HG03558 (cell line): ENCODE measurements around the gene KDM5A.
"Not testable (repeated sequence)": the region's sequence is repeated elsewhere in the genome, so short reads cannot be mapped to it uniquely, and the experiment has no call there.

Source experiments
- ATAC-seq: cut with Tn5 transposase; IDR thresholded peaks from one replicate; pipeline ENCODE4 v1.9.1; 2021; ENCODE audit warnings: moderate number of reproducible peaks; ENCODE audit not compliant: unreplicated experiment; ENCODE audit errors: extremely low read depth

Gene KDM5A

DNA sequence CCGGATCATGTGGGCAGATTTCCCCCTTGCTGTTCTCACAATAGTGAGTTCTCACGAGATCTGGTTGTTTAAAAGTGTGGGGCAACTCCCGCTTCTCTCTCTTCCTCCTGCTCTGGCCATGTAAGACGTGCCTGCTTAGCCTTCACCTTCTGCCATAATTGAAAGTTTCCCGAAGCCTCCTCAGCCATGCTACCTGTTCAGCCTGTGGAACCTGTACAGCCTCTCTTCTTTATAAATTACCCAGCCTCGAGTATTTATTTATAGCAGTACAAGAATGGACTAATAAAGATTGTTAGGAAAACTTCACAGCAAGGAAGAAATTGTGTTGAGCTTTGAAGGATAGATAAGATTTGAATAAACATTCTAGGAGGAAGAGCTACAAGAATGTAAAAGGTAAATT lies 52.1 kb downstream of the KDM5A start:
- ATAC-seq, result no peak

- ATAC-seq, result no peak
Observed at GRCh38 chr12:334125-334524, 55.0 kb downstream of the KDM5A start.

GRCh38 chr12:332581-333205 lies 56.4 kb downstream of the KDM5A start:
- no peak for ATAC-seq

DNA sequence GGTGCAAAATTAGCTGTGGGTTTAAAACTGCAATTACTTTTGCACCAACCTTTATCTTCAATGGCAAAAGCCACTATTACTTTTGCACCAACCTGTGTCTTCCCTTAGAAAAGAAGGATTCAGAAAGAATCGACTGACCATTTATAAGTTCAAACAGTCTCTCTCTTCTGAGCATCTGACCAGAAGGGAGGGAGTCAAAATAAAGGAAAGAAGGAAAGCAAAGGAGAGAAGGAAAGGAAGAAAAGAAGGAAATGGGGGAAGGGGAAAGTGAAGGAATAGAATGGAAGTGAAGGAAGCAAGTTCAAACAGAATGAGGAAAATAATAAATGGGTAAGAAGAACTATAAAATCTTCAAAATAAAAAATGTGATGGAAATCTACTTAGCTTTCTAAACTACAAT lies 57.8 kb downstream of the KDM5A start:
- ATAC-seq, result no peak

DNA sequence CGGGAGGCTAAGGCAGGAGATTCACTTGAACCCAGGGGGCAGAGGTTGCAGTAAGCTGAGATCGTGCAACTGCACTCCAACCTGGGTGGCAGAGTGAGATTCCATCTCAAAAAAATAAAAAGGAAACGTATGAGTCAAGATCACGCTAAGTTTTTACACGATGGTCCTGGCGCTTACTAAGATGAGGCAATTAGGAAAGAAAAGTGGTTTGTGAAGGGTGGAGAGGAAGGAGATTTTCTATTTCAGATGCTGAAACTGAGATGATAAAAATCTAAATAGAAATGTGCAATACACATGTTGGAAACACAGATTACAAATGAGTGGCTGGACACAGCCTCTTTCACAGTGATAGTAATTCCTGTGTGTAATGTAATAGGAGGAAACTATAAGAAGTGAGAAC lies 63.2 kb downstream of the KDM5A start:
- no peak for ATAC-seq

GRCh38 chr12:323507-323906 lies 65.6 kb downstream of the KDM5A start:
- no peak for ATAC-seq

DNA sequence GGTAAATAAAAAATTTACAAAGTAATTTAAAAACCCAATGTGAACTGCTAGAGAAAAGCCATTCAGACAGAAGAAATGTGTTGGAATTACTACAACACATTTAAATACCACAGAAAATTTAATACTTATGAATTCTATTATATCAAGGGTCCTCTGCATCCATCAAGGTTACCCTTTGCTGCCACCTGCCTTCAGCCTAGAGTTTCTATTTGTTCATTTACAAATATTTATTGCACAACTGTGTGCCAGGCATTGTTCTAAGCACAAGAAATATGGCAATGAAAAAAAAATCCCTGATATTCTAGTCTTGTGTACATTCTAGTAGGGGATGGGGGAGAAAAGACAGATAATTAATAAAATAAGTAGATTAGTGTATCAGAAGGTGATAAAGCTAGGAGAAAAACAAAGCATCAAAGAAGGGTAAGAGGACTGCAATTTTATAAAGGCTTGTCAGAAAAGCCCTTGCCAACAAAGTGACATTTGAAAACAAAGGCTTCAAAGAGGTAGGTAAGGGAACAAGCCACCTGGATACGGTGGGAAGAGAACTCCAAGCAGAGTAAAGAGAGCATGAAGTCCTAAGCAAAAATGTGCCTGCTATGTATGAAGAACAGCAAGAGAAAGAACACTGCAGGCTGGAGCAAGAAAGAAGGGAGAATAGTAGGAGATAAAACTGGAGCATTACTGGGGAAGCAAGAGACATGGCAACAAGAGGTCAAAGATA lies 67.4 kb downstream of the KDM5A start:
- ATAC-seq, result no peak

DNA sequence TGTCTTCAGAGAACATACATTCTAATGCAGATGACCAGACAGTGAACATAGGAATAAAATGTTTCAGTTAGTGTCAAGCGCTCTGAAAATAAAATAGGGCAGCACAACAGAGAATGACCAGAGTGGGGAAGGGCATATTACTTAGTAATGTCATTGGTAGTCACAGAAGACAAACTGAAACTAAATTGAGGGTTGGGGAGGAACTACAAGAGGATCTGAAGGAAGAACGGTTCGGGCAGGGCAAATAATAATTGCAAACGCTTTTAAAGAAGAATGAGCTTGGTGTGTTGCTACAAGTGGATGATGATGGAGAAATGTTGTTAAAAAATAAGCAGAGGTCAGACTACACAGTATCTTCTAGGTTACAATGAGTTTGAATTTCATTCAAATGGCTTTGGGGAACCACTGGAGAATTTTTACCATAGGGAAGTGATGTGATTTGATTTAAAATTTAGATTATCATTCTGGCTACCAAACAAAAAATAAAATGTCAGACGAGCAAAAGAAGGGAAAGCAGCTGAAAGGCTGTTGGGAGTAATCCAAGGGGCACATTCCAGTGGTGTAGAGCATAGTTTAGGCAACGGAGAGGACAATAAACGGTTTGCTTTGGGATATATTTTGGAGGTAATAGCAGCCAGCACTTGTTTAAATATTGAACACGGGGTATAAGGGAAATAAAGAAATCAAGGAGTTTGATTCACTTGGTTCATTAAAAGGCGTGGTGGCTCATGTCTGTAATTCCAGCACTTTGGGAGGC lies 70.2 kb downstream of the KDM5A start:
- no peak for ATAC-seq

GRCh38 chr12:308511-308910 lies 80.6 kb downstream of the KDM5A start:
- no peak for ATAC-seq

GRCh38 chr12:307406-307805 lies 81.7 kb downstream of the KDM5A start:
- no peak for ATAC-seq

DNA sequence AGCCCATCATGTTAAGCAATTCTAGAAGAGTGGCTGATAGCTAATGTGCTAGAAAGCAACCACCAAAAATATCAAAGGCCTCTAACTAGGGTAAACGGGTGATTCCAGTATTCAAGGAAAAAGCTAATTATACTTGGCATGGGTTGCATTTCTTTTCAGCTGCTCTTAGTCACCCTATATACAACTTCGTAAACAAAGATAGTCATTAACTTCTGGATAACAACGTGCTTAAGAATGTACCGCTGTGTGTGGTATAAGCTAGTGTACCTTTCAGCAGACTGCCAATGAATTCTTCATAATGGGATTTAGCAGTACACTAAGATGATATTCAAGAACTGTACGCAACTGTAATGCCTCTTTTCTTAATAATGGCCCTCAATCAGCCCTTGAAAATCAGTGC lies 84.3 kb downstream of the KDM5A start:
- ATAC-seq, result no peak

GRCh38 chr12:302766-303165 lies 86.4 kb downstream of the KDM5A start:
- not testable (repeated sequence) for ATAC-seq

DNA sequence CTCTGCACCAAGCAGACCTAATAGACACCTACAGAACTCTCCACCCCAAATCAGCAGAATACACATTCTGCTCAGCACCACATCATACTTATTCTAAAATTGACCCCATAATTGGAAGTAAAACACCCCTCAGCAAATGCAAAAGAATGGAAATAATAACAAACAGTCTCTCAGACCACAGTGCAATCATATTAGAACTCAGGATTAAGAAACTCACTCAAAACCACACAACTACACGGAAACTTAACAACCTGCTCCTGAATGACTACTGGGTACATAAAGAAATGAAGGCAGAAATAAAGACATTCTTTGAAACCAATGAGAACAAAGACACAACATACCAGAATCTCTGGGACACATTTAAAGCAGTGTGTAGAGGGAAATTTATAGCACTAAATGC lies 89.0 kb downstream of the KDM5A start:
- not testable (repeated sequence) for ATAC-seq

DNA sequence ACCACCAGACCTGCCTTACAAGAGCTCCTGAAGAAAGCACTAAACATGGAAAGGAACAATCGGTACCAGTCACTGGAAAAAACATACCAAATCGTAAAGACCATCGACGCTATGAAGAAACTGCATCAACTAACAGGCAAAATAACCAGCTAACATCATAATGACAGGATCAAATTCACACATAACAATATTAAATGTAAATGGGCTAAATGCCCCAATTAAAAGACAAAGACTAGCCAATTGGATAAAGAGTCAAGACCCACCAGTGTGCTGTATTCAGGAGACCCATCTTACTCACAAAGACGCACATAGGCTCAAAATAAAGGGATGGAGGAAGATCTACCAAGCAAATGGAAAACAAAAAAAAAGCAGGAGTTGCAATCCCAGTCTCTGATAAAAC lies 89.6 kb downstream of the KDM5A start:
- not testable (repeated sequence) for ATAC-seq

DNA sequence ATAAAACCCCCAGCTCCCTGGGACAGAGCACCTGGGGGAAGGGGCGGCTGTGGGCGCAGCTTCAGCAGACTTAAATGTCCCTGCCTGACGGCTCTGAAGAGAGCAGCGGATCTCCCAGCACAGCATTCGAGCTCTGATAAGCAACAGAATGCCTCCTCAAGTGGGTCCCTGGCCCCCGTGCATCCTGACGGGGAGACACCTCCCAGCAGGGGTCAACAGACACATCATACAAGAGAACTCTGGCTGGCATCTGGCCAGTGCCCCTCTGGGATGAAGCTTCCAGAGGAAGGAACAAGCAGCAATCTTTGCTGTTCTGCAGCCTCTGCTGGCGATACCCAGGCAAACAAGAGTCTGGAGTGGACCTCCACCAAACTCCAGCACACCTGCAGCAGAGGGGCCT lies 91.1 kb downstream of the KDM5A start:
- not testable (repeated sequence) for ATAC-seq

DNA sequence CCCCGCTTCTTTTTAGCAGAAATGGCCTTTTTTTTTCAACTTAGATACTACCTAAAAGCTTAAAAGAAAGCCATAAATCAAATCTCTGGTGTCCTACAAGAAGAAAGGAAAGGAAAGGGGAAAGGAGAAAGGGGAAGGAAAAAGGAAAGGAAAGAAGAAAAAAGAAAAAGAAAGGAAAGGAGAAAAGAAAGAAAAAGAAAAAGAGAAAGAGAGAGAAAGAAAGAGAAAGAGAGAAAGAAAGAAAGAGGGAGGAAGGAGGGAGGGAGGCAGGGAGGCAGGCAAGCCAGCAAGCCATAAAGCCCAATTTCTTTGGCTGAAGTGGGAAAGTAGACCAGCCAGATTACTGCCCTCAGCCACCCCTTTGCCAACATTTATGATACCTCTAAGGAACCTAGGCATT lies 94.0 kb downstream of the KDM5A start:
- no peak for ATAC-seq

- no peak for ATAC-seq
Observed at GRCh38 chr12:293199-293598, 95.9 kb downstream of the KDM5A start.

- ATAC-seq, result no peak
Observed at GRCh38 chr12:292186-292585, 96.9 kb downstream of the KDM5A start.

GRCh38 chr12:291153-291723 lies 97.9 kb downstream of the KDM5A start:
- ATAC-seq, result no peak

DNA sequence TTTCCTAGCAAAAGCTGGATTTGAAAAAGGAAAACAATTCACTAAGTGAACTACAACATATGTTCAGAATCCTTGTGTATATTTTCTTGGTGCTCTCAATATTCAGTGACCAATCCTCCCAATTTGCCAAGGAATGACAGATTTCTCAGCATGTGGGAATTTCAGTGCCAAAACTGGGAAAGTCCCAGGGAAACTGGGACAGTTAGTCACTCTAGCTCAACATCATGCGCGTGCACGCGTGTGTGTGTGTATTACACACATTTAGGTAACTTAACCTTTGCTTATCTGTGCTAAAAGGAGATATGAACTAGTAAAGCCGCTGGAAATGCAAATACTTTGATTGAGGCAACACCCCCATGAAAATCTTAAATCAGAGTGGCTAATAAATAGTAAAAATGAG lies 100.4 kb downstream of the KDM5A start:
- no peak for ATAC-seq
